SK-N-SH treated with all-trans-retinoic acid at 6 μM for 48 hours (cell line): ENCODE measurements around the gene SETD1A.

Source experiments
- ARNTL ChIP-seq: fragments of 450-650 bp; formaldehyde crosslinking; IDR thresholded peaks from 2 replicates; pipeline ENCODE4 v1.5.0; 2020; ENCODE audit warnings: low read depth, mild to moderate bottlenecking, moderate library complexity, borderline replicate concordance
- TCF4 ChIP-seq: fragments of 250-450 bp; sonication (Bioruptor Pico); IDR thresholded peaks from 2 replicates; pipeline ENCODE4 v1.8.0; 2021; ENCODE audit warnings: mild to moderate bottlenecking, moderate library complexity, borderline replicate concordance
- ZFP30 ChIP-seq: fragments of 450-650 bp; formaldehyde crosslinking; IDR thresholded peaks from 2 replicates; pipeline ENCODE4 v1.5.0; 2022; ENCODE audit warnings: mild to moderate bottlenecking, moderate library complexity
- ZNF565 ChIP-seq: fragments of 450-650 bp; formaldehyde crosslinking; conservative IDR thresholded peaks from 2 replicates; pipeline ENCODE4 v1.5.0; 2020; ENCODE audit warnings: low read depth, mild to moderate bottlenecking, moderate library complexity
- TF ChIP-seq, protein P1 (sequence below): fragments of 250-450 bp; sonication (Bioruptor Pico); IDR thresholded peaks from 2 replicates; pipeline ENCODE4 v1.5.1; 2020; ENCODE audit warnings: low read depth, mild to moderate bottlenecking, moderate library complexity

DNA sequence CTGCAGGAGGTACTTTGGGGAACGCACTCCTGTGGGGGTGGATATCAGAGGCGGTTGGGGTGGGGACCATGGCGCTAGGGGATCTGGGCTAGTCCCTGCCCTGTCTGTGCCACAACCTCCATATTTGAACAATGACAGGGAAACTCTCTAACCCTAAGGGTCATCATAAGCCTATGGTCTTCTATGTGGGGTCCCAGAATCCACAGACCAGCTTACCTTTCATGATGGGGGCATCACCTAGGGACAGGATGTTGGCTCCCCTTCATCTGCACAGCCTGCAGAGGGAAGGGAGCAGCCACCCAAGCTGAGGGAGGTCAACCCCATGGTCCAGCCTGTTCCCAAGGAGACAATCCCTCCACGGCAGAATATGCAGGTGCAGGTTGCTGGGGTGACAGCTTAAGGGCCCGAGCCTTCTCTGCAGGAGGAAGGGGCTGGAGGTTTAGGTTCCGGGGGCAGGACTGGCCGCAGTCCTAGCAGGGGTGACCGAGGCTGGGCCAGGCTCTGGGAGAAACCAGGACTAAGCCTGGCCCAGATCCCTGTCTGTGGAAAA, 7.0 kb upstream of the SETD1A start:
- TF ChIP-seq ZNF565, result no peak
- TF ChIP-seq TCF4 (CRISPR knock-in tag), result no peak
- TF ChIP-seq, protein P1, sequence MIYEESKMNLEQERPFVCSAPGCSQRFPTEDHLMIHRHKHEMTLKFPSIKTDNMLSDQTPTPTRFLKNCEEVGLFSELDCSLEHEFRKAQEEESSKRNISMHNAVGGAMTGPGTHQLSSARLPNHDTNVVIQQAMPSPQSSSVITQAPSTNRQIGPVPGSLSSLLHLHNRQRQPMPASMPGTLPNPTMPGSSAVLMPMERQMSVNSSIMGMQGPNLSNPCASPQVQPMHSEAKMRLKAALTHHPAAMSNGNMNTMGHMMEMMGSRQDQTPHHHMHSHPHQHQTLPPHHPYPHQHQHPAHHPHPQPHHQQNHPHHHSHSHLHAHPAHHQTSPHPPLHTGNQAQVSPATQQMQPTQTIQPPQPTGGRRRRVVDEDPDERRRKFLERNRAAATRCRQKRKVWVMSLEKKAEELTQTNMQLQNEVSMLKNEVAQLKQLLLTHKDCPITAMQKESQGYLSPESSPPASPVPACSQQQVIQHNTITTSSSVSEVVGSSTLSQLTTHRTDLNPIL (CRISPR knock-in tag), result no peak
- no peak for TF ChIP-seq ARNTL (CRISPR knock-in tag)
- TF ChIP-seq ZFP30 (CRISPR knock-in tag), result no peak
